Smooth muscle cell of bladder (primary cell): ENCODE measurements around the gene MED13. TPM values are rescaled to one million over a fixed set of nuclear protein-coding genes. Genes with fewer than 3 reads are reported as not detected.

Experiments used
- total RNA-seq: library from RNA; depleted of rRNA; stranded (reverse); fragments of >200 nt; gene quantifications from 2 replicates; pipeline ENCODE4 v1.2.3, GENCODE V29; 2014

MED13 gene
- 31.6 and 32.3 TPM in 2 replicates for total RNA-seq

GRCh38 chr17:62064791-62065563 is at the start of gene MED13:
Gene MED13, minus strand, starts transcription at chr17:62065278. Its CDS starts 73 bp downstream, at chr17:62065205.

GRCh38 chr17:61927208-61928100 is 137.6 kb downstream of the MED13 start, which contains the start of gene INTS2:
Gene INTS2, minus strand, starts transcription at chr17:61927982. Its CDS starts 1,338 bp downstream, at chr17:61926644.

Other genes starting within 250 kb of the MED13 start
- 1.7 and 3.0 TPM in 2 replicates for gene BRIP1, start 201.8 kb downstream of the MED13 start, total RNA-seq
- 11.7 and 12.2 TPM in 2 replicates for gene INTS2, start 137.3 kb downstream of the MED13 start, total RNA-seq